NOMO-1 treated with DMSO at 0.1 percent for 48 hours (cell line): ENCODE measurements around the gene PDZRN4.

Experiments used
- DNase-seq: peaks from one replicate; lab custom pipeline; 2025; ENCODE audit not compliant: unreplicated experiment; lab: John Stamatoyannopoulos, UW

The PDZRN4 gene

GRCh38 chr12:41356181-41356580 lies 168.1 kb downstream of the PDZRN4 start:
- DNase-seq, result peak; percentile 70

- no peak for DNase-seq
Observed at GRCh38 chr12:41361738-41362137, 173.6 kb downstream of the PDZRN4 start.

- no peak for DNase-seq
Observed at GRCh38 chr12:41362510-41362909, 174.4 kb downstream of the PDZRN4 start.

GRCh38 chr12:41362931-41363330 lies 174.8 kb downstream of the PDZRN4 start:
- no peak for DNase-seq

GRCh38 chr12:41364211-41364610 lies 176.1 kb downstream of the PDZRN4 start:
- DNase-seq, result no peak

- DNase-seq, result no peak
Observed at GRCh38 chr12:41365653-41366171, 177.6 kb downstream of the PDZRN4 start.

GRCh38 chr12:41367726-41368405 lies 179.7 kb downstream of the PDZRN4 start:
- DNase-seq, result no peak

GRCh38 chr12:41380878-41381277 lies 192.8 kb downstream of the PDZRN4 start:
- no peak for DNase-seq

GRCh38 chr12:41402801-41403200 lies 214.7 kb downstream of the PDZRN4 start:
- DNase-seq, result peak; percentile 57

GRCh38 chr12:41407232-41407799 lies 219.2 kb downstream of the PDZRN4 start:
- DNase-seq, result no peak

GRCh38 chr12:41409628-41410027 lies 221.5 kb downstream of the PDZRN4 start:
- DNase-seq, result no peak

- DNase-seq, result no peak
Observed at GRCh38 chr12:41418586-41418985, 230.5 kb downstream of the PDZRN4 start.

- no peak for DNase-seq
Observed at GRCh38 chr12:41419131-41419893, 231.2 kb downstream of the PDZRN4 start.

- no peak for DNase-seq
Observed at GRCh38 chr12:41424651-41425050, 236.5 kb downstream of the PDZRN4 start.

- no peak for DNase-seq
Observed at GRCh38 chr12:41433460-41433859, 245.3 kb downstream of the PDZRN4 start.

- no peak for DNase-seq
Observed at GRCh38 chr12:41436076-41436475, 248.0 kb downstream of the PDZRN4 start.

- DNase-seq, result no peak
Observed at GRCh38 chr12:41437563-41437962, 249.4 kb downstream of the PDZRN4 start.

GRCh38 chr12:41438854-41439541 lies 250.9 kb downstream of the PDZRN4 start:
- DNase-seq, result no peak

GRCh38 chr12:41439801-41440200 lies 251.7 kb downstream of the PDZRN4 start:
- no peak for DNase-seq

- no peak for DNase-seq
Observed at GRCh38 chr12:41441180-41441579, 253.1 kb downstream of the PDZRN4 start.

GRCh38 chr12:41442896-41443295 lies 254.8 kb downstream of the PDZRN4 start:
- no peak for DNase-seq
